ENCODE results near the gene DPP3.

The DPP3 gene

DNA sequence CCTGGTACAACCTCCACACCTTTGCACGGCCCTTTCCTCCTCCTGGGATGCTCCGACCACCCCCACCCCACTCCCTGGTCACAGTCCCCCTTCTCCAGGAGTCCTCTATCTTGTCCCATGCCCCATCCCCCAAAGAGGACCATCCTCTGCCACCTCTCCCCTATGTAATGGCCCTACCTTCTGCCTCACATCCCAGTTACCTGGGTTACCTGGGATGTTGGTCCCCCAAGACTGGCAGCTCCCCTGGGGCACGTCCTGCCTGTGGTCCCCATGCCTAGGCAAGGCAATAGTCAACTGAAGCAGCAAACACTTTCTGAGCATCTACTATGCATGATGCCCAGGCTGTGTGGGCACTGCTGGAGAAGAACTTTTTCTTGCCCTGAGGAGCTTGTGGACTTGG is 75.2 kb downstream of the DPP3 start:
- DNase-seq: no peak

DNA sequence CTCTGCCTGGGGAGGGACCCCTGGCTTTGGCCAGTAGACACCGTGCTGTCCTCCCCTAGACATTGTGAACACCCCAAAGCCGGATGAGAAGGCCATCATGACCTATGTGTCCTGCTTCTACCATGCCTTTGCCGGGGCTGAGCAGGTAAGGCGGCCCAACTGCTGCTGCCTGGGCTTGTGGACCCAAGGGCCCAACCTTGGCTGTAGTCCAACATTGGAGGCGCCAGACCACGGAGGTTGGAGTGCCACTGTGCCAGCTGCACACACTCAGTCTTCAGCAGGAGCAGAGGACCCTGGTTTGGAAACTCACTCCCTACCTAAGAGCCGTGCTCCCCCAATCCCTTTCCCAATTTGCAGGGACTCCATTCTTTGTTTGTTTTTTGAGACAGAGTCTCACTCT is 75.9 kb downstream of the DPP3 start:
- no peak for DNase-seq

GRCh38 chr11:66557733-66558326 is 77.6 kb downstream of the DPP3 start:
- DNase-seq: no peak
